Astrocyte (in vitro differentiated cells and primary cell): ENCODE data around the gene CERS6. TPM values are rescaled to one million over a fixed set of nuclear protein-coding genes. Genes with fewer than 3 reads are reported as not detected.

Experiments used
- DNase-seq: peaks from one replicate; pipeline ENCODE4 v3.0.0-alpha.2; 2010; ENCODE audit warnings: low read depth
- FAIRE-seq: peaks from 2 replicates; lab custom pipeline; 2011; peaks lifted over from hg19 to GRCh38; lab: Jason Lieb, UNC
- H2AFZ ChIP-seq: 2 replicates; pipeline ENCODE4 v1.6.0; 2012; ENCODE audit warnings: low read depth, low read length, inconsistent platforms
- H3K27ac ChIP-seq: 2 replicates; pipeline ENCODE4 v1.5.1; 2011; ENCODE audit warnings: low read depth, low read length, inconsistent platforms
- H3K27me3 ChIP-seq: 2 replicates; pipeline ENCODE4 v1.6.0; 2011; ENCODE audit warnings: low read length, inconsistent platforms; ENCODE audit not compliant: insufficient read depth
- H3K36me3 ChIP-seq: 2 replicates; pipeline ENCODE4 v1.5.1; 2011; ENCODE audit warnings: low read length, inconsistent platforms; ENCODE audit not compliant: insufficient read depth
- H3K4me1 ChIP-seq: 2 replicates; pipeline ENCODE4 v1.5.1; 2011; ENCODE audit warnings: low read length, inconsistent platforms; ENCODE audit not compliant: insufficient read depth
- H3K4me2 ChIP-seq: 2 replicates; pipeline ENCODE4 v1.6.0; 2012; ENCODE audit warnings: low read length, inconsistent platforms
- H3K4me3 ChIP-seq: 2 replicates; pipeline ENCODE4 v1.5.1; 2011; ENCODE audit warnings: low read depth, mild to moderate bottlenecking, low read length, inconsistent platforms; ENCODE audit not compliant: insufficient read depth
- H3K79me2 ChIP-seq: 2 replicates; pipeline ENCODE4 v1.6.0; 2012; ENCODE audit warnings: mild to moderate bottlenecking, low read length, inconsistent platforms; ENCODE audit not compliant: insufficient read depth
- H3K9ac ChIP-seq: 2 replicates; pipeline ENCODE4 v1.6.0; 2012; ENCODE audit warnings: mild to moderate bottlenecking, low read length, inconsistent platforms
- H3K9me3 ChIP-seq: 2 replicates; pipeline ENCODE4 v1.5.1; 2012; ENCODE audit warnings: low read depth, mild to moderate bottlenecking, low read length, inconsistent platforms; ENCODE audit not compliant: insufficient read depth
- H4K20me1 ChIP-seq: 2 replicates; pipeline ENCODE4 v1.6.0; 2012; ENCODE audit warnings: low read length, inconsistent platforms; ENCODE audit not compliant: insufficient read depth
- H3K27ac Mint-ChIP-seq: one replicate; pipeline ENCODE4 v1.8.0; 2021; ENCODE audit warnings: mild to moderate bottlenecking, mixed read lengths; ENCODE audit not compliant: unreplicated experiment
- H3K27me3 Mint-ChIP-seq: one replicate; pipeline ENCODE4 v1.8.0; 2021; ENCODE audit warnings: low read depth, mixed read lengths; ENCODE audit not compliant: unreplicated experiment
- H3K36me3 Mint-ChIP-seq: one replicate; pipeline ENCODE4 v1.8.0; 2021; ENCODE audit warnings: low read depth, mixed read lengths; ENCODE audit not compliant: unreplicated experiment
- H3K4me1 Mint-ChIP-seq: one replicate; pipeline ENCODE4 v1.8.0; 2021; ENCODE audit warnings: low read depth, mixed read lengths; ENCODE audit not compliant: unreplicated experiment
- H3K4me3 Mint-ChIP-seq: one replicate; pipeline ENCODE4 v1.8.0; 2021; ENCODE audit warnings: mild to moderate bottlenecking, moderate library complexity, mixed read lengths; ENCODE audit not compliant: unreplicated experiment
- H3K9me3 Mint-ChIP-seq: one replicate; pipeline ENCODE4 v1.8.0; 2021; ENCODE audit warnings: mild to moderate bottlenecking, mixed read lengths; ENCODE audit not compliant: unreplicated experiment
- EZH2 ChIP-seq: IDR thresholded peaks from 2 replicates; pipeline ENCODE4 v1.6.1; 2012; ENCODE audit warnings: mild to moderate bottlenecking, low read length, inconsistent platforms; ENCODE audit not compliant: insufficient read depth
- total RNA-seq: library from RNA; stranded (reverse); gene quantifications from 2 replicates; pipeline ENCODE4 v1.2.1, GENCODE V29; 2021
- TF ChIP-seq, protein P1 (sequence below): IDR thresholded peaks from 2 replicates; pipeline ENCODE4 v1.5.1; 2011; ENCODE audit warnings: low read depth, mild to moderate bottlenecking, inconsistent platforms, low read length, moderate library complexity; ENCODE audit not compliant: insufficient read depth

The CERS6 gene
- total RNA-seq, 1 donor from 2014 or later: 23.4 TPM

DNA sequence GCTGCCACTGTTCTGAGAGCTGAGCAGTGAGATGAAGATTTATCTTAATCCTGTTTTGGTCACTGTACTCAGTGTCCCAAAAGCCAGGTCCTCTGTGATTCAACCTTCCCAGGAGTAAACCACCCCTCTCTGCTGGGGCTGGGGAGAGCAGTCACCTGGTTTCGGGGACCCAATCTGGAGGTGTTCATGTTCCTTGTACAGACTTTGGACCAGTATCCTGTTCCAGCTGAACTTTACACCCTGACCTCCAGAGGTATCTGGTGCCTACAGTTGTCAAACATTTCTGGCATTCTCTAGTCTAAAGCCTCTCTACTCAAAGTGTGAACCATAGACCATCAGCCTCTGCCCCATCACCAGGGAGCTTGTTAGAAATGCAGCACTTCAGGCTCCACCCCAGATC is 22.1 kb downstream of the CERS6 start:
- Histone ChIP-seq H2AFZ (no peak overlapping the region), H3K9ac (no peak overlapping the region), H4K20me1 (peaks cover 12% of the 10 kb centered on the region), H3K27me3 (no peaks in the 10 kb centered on the region), H3K36me3 (no peaks in the 10 kb centered on the region), H3K27ac (no peak overlapping the region), H3K4me1 (no peaks in the 10 kb centered on the region), H3K4me2 (no peak overlapping the region), H3K4me3 (no peak overlapping the region), H3K9me3 (no peaks in the 10 kb centered on the region), H3K79me2 (no peaks in the 10 kb centered on the region)
- no peak for DNase-seq
- TF ChIP-seq EZH2: no peak
- TF ChIP-seq, protein P1, sequence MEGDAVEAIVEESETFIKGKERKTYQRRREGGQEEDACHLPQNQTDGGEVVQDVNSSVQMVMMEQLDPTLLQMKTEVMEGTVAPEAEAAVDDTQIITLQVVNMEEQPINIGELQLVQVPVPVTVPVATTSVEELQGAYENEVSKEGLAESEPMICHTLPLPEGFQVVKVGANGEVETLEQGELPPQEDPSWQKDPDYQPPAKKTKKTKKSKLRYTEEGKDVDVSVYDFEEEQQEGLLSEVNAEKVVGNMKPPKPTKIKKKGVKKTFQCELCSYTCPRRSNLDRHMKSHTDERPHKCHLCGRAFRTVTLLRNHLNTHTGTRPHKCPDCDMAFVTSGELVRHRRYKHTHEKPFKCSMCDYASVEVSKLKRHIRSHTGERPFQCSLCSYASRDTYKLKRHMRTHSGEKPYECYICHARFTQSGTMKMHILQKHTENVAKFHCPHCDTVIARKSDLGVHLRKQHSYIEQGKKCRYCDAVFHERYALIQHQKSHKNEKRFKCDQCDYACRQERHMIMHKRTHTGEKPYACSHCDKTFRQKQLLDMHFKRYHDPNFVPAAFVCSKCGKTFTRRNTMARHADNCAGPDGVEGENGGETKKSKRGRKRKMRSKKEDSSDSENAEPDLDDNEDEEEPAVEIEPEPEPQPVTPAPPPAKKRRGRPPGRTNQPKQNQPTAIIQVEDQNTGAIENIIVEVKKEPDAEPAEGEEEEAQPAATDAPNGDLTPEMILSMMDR: no peak
- H3K4me3 Mint-ChIP-seq: no peak overlapping the region
- FAIRE-seq: no peak
- peaks cover 1% of the 10 kb centered on the region for H3K36me3 Mint-ChIP-seq
- peaks cover 13% of the 10 kb centered on the region for H3K4me1 Mint-ChIP-seq
- no peaks in the 10 kb centered on the region for H3K9me3 Mint-ChIP-seq
- no peaks in the 10 kb centered on the region for H3K27me3 Mint-ChIP-seq
- no peak overlapping the region for H3K27ac Mint-ChIP-seq

DNA sequence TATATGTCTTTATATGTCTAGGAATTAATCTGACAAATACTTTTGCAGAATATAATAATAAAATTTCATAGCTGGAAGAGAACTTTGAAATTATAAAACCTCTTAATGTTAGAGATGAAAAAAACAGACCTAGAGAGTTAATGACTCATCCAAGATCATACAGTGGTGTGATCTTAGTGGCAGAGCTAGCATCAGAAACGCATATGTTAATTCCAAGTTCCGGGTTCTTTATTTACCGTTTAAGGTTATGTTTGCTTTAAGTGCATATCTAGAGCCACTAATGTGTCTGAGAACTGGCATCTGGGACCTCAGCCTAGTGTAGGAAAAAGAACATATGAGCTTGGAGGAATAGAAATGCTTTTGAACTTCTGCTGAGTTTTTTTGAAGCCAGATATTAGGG is 24.3 kb downstream of the CERS6 start:
- Histone ChIP-seq H3K9me3 (no peaks in the 10 kb centered on the region), H3K79me2 (no peaks in the 10 kb centered on the region), H3K27ac (no peak overlapping the region), H4K20me1 (peaks cover 12% of the 10 kb centered on the region), H3K4me1 (no peaks in the 10 kb centered on the region), H2AFZ (no peak overlapping the region), H3K27me3 (no peaks in the 10 kb centered on the region), H3K4me3 (no peak overlapping the region), H3K36me3 (no peaks in the 10 kb centered on the region), H3K9ac (no peak overlapping the region), H3K4me2 (no peak overlapping the region)
- DNase-seq: no peak
- no peak overlapping the region for H3K27ac Mint-ChIP-seq
- H3K4me1 Mint-ChIP-seq: peaks cover 13% of the 10 kb centered on the region
- no peak for TF ChIP-seq EZH2
- TF ChIP-seq, protein P1: no peak
- H3K4me3 Mint-ChIP-seq: no peak overlapping the region
- no peaks in the 10 kb centered on the region for H3K27me3 Mint-ChIP-seq
- FAIRE-seq: no peak
- no peaks in the 10 kb centered on the region for H3K9me3 Mint-ChIP-seq
- H3K36me3 Mint-ChIP-seq: peaks cover 1% of the 10 kb centered on the region

DNA sequence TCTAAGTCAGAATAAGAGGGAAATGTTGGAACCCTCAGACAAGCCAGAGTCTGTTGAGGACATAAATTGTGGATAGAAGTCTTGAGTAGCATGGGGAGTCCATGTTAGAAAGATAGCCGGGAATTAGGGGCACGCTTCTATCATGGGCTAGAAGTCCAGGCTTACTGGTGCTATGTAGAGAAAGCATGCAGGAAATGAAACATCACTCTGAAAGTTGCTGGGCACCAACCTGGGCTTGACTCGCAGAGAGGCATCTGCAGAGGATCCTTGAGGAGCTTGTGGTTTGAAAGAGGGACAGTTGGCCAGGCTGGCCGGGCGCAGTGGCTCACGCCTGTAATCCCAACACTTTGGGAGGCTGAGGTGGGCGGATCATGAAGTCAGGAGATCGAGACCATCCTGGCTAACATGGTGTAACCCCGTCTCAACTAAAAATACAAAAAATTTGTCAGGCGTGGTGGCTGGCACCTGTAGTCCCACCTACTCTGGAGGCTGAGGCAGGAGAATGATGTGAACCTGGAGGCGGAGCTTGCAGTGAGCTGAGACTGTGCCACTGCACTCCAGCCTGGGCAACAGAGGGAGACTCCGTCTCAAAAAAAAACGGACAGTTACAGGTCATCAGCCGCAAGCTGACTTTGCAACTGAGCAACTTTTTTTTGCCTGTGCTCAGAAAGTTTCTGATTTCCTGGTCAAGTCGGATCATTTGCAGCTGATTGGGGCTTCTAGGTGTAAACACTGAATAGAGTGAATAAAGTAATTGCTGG is 24.9 kb downstream of the CERS6 start:
- Histone ChIP-seq H3K4me2 (no peak overlapping the region), H3K36me3 (no peaks in the 10 kb centered on the region)
- no peaks in the 10 kb centered on the region for H3K9me3 Mint-ChIP-seq

More for the DNA sequence above, 24.9 kb downstream of the CERS6 start:
- Histone ChIP-seq H3K9me3 (no peaks in the 10 kb centered on the region), H3K27me3 (no peaks in the 10 kb centered on the region), H3K4me1 (no peaks in the 10 kb centered on the region), H4K20me1 (peaks cover 12% of the 10 kb centered on the region), H3K4me3 (no peak overlapping the region), H3K27ac (no peak overlapping the region), H3K79me2 (no peaks in the 10 kb centered on the region), H2AFZ (no peak overlapping the region), H3K9ac (no peak overlapping the region)
- H3K27me3 Mint-ChIP-seq: no peaks in the 10 kb centered on the region
- TF ChIP-seq, protein P1: no peak
- TF ChIP-seq EZH2: no peak
- DNase-seq (no peak), FAIRE-seq (no peak)
- peaks cover 13% of the 10 kb centered on the region for H3K4me1 Mint-ChIP-seq
- no peak overlapping the region for H3K27ac Mint-ChIP-seq
- H3K4me3 Mint-ChIP-seq: no peak overlapping the region
- H3K36me3 Mint-ChIP-seq: peaks cover 1% of the 10 kb centered on the region
